ENCODE measurements around the gene NCBP3. TPM values are rescaled to one million over a fixed set of nuclear protein-coding genes. Genes with fewer than 3 reads are reported as not detected.

Gene NCBP3
- total and polyA plus RNA-seq, 2 of the 4 experiments (the other 2 are of a cell fraction), result 10.8 to 13.5 TPM

DNA sequence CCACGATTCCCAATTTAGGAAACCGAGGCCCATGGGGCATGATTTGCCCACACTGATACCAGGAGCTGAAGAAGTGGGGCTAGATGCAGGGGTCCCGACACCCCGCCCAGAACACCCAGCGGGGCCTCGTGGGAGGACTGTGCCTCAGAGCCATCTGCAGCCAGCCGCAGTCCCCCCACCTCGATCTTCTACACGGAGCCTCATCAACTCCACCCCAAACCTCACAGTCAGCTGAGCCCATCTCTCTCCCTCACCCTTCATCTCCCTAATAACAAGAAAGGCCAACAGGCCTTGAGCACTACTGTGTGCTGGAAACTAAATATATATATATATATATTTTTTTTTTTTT lies 49.2 kb downstream of the NCBP3 start:
- Histone ChIP-seq H3K56ac (ENCODE audit: extremely low read depth, insufficient read depth, low read length) (no peak overlapping the region), H2AK5ac (ENCODE audit: low read depth, low read length) (no peak overlapping the region), H2AK9ac (replicated peaks; ENCODE audit: low read depth, low read length, poor library complexity) (no peak overlapping the region), H2BK5ac (ENCODE audit: low read depth, low read length, poor library complexity, severe bottlenecking) (no peak overlapping the region), H3K27ac (ENCODE audit: insufficient read depth, low read length) (no peak overlapping the region), H3K18ac (ENCODE audit: low read depth, low read length) (no peak overlapping the region), H2AFZ (replicated peaks; ENCODE audit: low read length, poor library complexity) (no peak overlapping the region), H4K5ac (ENCODE audit: low read depth, low read length) (no peak overlapping the region), H3K23ac (ENCODE audit: low read depth, low read length) (no peak overlapping the region), H4K8ac (ENCODE audit: low read depth in 2 of 2, low read length in 2 of 2) (no peak overlapping the region), H2BK15ac (ENCODE audit: low read depth, low read length) (no peak overlapping the region), H3K9me3 (ENCODE audit: control insufficient read depth, insufficient read depth, low read length) (no peaks in the 10 kb centered on the region), H3K4me2 (ENCODE audit: low read depth, low read length) (no peak overlapping the region), H3K36me3 (ENCODE audit: control insufficient read depth, insufficient read depth, low read length) (0 out of 2 replicates have a peak, but pooled peaks cover 2% of the 10 kb centered on the region), H2BK20ac (ENCODE audit: low read depth, low read length) (no peak overlapping the region), H4K20me1 (ENCODE audit: insufficient read depth, low read length) (peaks cover 2% of the 10 kb centered on the region; the same call in 1 of the 2 replicates), H3K4ac (ENCODE audit: low read depth, low read length) (no peak overlapping the region), H3K14ac (replicated peaks; ENCODE audit: low read depth, low read length) (no peak overlapping the region), H3K9ac (ENCODE audit: low read depth, low read length) (no peak overlapping the region), H3K79me1 (ENCODE audit: low read depth in 1 of 2, low read length in 2 of 2) (peaks cover 0 to 11% of the 10 kb centered on the region in 2 experiments; a peak in 2 of 4 replicates), H3K4me3 (ENCODE audit: insufficient read depth, low read depth, low read length) (no peak overlapping the region), H2BK120ac (ENCODE audit: low read depth, low read length) (no peak overlapping the region), H4K91ac (ENCODE audit: insufficient read depth, low read depth, low read length) (no peak overlapping the region), H3K4me1 (ENCODE audit: control insufficient read depth, insufficient read depth, low read length) (peaks cover 18% of the 10 kb centered on the region), H3K9me1 (ENCODE audit: insufficient read depth, low read length) (peaks cover 21% of the 10 kb centered on the region), H3K27me3 (ENCODE audit: control insufficient read depth, insufficient read depth, low read length) (no peaks in the 10 kb centered on the region)
- BruUV-seq (replicated peaks), result no TSS peak
- WGBS, 2 experiments (ENCODE audit: extremely low coverage in 2 of 2, insufficient read length in 1 of 2), result no CpG with 5 or more reads among the region's 9 CpGs
- TF ChIP-seq, protein P1, sequence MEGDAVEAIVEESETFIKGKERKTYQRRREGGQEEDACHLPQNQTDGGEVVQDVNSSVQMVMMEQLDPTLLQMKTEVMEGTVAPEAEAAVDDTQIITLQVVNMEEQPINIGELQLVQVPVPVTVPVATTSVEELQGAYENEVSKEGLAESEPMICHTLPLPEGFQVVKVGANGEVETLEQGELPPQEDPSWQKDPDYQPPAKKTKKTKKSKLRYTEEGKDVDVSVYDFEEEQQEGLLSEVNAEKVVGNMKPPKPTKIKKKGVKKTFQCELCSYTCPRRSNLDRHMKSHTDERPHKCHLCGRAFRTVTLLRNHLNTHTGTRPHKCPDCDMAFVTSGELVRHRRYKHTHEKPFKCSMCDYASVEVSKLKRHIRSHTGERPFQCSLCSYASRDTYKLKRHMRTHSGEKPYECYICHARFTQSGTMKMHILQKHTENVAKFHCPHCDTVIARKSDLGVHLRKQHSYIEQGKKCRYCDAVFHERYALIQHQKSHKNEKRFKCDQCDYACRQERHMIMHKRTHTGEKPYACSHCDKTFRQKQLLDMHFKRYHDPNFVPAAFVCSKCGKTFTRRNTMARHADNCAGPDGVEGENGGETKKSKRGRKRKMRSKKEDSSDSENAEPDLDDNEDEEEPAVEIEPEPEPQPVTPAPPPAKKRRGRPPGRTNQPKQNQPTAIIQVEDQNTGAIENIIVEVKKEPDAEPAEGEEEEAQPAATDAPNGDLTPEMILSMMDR (conservative IDR thresholded peaks at IDR 0.05; ENCODE audit: low read depth, low read length), result no peak
- TF ChIP-seq RAD21 (IDR thresholded peaks at IDR 0.05; ENCODE audit: low read length) (no peak), NFE2L2 (IDR thresholded peaks at IDR 0.05; ENCODE audit: low read depth, low read length) (no peak)
- dilution Hi-C loops (cut with HindIII; ENCODE audit: low sequenced_read_pairs, unreplicated experiment), result no loop called here
- in situ Hi-C loops (cut with MboI; ENCODE audit: low sequenced_read_pairs), result no loop called here
- ChIA-PET POLR2A (ENCODE audit: unreplicated experiment) (no interaction called here), CTCF (interaction anchor here (2.3 kb wide), 1 partner anchor 59 kb away, joined by 5 read pairs; no protein-coding TSS in a partner anchor)
- DNase-seq, result no peak
- intact Hi-C loops (cut with micrococcal nuclease), result no loop called here
- ATAC-seq (ENCODE audit: low read depth), result no peak

Data from IMR-90 (cell line).